Body of pancreas (tissue), 4 donors: ENCODE results near the gene HBA2.
"Not testable (repeated sequence)": the region's sequence is repeated elsewhere in the genome, so short reads cannot be mapped to it uniquely, and the experiment has no call there.

Source experiments
- CTCF ChIP-seq, 7 experiments: fragments of 450-650 bp in 4 of 7; fragments of 200-600 bp in 3 of 7; sonication (generic) in 3 of 7; IDR thresholded peaks; one replicate each; pipeline ENCODE4 v1.5.1; 2016 to 2019; ENCODE audit warnings: antibody characterized with exemption in 7 of 7
- POLR2A ChIP-seq, 3 donors: fragments of 450-650 bp; IDR thresholded peaks; one replicate each; pipeline ENCODE4 v1.6.1; 2016; ENCODE audit warnings: antibody characterized with exemption in 3 of 3, mild to moderate bottlenecking in 2 of 3

- not testable (repeated sequence) for TF ChIP-seq CTCF, POLR2A (IDR thresholded peaks at IDR 0.05)
Observed at GRCh38 chr16:163139-163538, 9.5 kb upstream of the HBA2 start.
